A673 (cell line): Measurements from ENCODE around the gene PGP.

Experiments used
- EZH2 ChIP-seq: fragments of 200-600 bp; sonication (generic); IDR thresholded peaks from 2 replicates; pipeline ENCODE4 v1.6.1; 2017; ENCODE audit warnings: borderline replicate concordance, low read depth, mild to moderate bottlenecking, mixed read lengths, antibody characterized with exemption, low read length; ENCODE audit not compliant: poor library complexity, severe bottlenecking
- TF ChIP-seq, protein P1 (sequence below): fragments of 300-800, 200-600 bp; sonication (generic); conservative IDR thresholded peaks from 2 replicates; pipeline ENCODE4 v1.5.1; 2017; ENCODE audit warnings: low read depth, mild to moderate bottlenecking, antibody characterized with exemption, low read length, moderate library complexity, mixed read lengths

DNA sequence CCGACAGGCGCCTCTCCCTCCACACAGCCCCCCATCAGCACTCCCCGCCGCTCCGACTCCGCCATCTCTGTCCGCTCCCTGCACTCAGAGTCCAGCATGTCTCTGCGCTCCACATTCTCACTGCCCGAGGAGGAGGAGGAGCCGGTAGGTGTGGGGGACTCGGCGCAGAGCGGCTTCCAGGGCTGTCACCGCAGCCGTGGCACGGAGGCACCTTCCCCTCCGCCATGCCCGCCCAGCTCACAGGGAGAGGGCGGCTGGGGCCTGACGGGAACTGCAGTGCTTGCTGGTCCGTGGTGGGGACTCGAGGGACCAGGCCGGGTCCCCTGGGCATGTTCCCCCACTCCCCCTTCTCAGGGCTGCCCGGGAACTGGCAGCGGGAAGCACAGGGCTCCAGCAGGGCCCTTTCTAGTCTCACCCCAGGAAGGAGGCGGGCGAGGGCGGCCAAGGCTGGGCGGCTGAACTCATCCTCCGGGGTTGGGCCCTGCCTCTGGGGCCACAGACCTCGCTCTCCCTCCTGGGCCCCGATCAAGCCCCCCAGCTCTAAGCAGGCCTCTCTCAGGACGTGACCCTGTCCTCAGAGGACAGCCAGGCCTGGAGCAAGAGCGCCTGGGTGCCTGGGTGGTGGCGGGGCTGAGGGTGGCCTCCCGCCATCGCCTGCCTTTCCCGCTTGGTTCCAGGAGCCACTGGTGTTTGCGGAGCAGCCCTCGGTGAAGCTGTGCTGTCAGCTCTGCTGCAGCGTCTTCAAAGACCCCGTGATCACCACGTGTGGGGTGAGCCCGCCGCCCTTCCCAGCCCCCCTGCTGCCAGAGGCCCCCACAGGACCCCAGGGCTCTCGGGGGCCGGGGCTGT, 43.8 kb downstream of the PGP start:
- TF ChIP-seq, protein P1, sequence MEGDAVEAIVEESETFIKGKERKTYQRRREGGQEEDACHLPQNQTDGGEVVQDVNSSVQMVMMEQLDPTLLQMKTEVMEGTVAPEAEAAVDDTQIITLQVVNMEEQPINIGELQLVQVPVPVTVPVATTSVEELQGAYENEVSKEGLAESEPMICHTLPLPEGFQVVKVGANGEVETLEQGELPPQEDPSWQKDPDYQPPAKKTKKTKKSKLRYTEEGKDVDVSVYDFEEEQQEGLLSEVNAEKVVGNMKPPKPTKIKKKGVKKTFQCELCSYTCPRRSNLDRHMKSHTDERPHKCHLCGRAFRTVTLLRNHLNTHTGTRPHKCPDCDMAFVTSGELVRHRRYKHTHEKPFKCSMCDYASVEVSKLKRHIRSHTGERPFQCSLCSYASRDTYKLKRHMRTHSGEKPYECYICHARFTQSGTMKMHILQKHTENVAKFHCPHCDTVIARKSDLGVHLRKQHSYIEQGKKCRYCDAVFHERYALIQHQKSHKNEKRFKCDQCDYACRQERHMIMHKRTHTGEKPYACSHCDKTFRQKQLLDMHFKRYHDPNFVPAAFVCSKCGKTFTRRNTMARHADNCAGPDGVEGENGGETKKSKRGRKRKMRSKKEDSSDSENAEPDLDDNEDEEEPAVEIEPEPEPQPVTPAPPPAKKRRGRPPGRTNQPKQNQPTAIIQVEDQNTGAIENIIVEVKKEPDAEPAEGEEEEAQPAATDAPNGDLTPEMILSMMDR = no peak
- TF ChIP-seq EZH2 = no peak
